ENCODE results near the gene SLAMF7.

DNA sequence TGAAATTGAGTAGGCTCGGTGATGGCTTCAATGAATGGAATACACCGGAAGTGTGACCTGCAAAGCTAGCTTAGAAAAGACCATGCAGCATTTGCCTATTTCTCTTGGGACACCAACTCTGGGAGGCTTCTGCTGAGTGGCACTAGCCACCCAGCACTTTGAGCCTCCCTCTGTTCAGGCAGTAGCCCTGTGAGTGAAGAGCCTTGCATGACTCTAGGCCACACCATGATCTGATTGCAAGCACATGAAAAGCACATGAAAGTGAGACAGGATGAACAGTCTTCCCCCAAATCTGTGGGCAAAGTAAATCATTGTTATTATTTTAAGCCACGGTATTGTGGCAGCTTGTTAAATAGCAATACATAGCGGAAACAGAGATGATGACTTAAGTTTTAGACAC lies 30.2 kb upstream of the SLAMF7 start:
- no peak for TF ChIP-seq POLR2A (IDR thresholded peaks at IDR 0.05)
- no peak for TF ChIP-seq CTCF (IDR thresholded peaks at IDR 0.05)
